HFFc6 (cell line): Measurements from ENCODE around the gene SPIB. TPM values are rescaled to one million over a fixed set of nuclear protein-coding genes. Genes with fewer than 3 reads are reported as not detected.
A peak's percentile ranks its signal among the peaks of the same experiment; 100 is the strongest.

Experiments used
- DNase-seq: peaks from one replicate; pipeline ENCODE4 v3.0.0-alpha.2; 2018
- H3K27ac Mint-ChIP-seq: 2 replicates; pipeline ENCODE4 v1.8.0; 2020; ENCODE audit warnings: mild to moderate bottlenecking, mixed read lengths
- H3K27me3 Mint-ChIP-seq: 2 replicates; pipeline ENCODE4 v1.8.0; 2021; ENCODE audit warnings: mild to moderate bottlenecking, moderate library complexity, mixed read lengths; ENCODE audit not compliant: insufficient read depth
- H3K36me3 Mint-ChIP-seq: 2 replicates; pipeline ENCODE4 v1.8.0; 2021; ENCODE audit warnings: low read depth, mixed read lengths
- H3K4me1 Mint-ChIP-seq: 2 replicates; pipeline ENCODE4 v1.8.0; 2020; ENCODE audit warnings: low read depth, mixed read lengths
- H3K4me3 Mint-ChIP-seq: 2 replicates; pipeline ENCODE4 v1.8.0; 2020; ENCODE audit warnings: mild to moderate bottlenecking, moderate library complexity, mixed read lengths
- H3K9me3 Mint-ChIP-seq: 2 replicates; pipeline ENCODE4 v1.8.0; 2020; ENCODE audit warnings: mild to moderate bottlenecking, mixed read lengths
- total RNA-seq, 6 experiments: library from RNA; stranded (reverse); fragmentation: NEBNext Ultra II Directional; extraction: Animal tissue kit (Norgen Biotek cat#: 25700); gene quantifications; 2 replicates in 1 of 6; 3 replicates in 5 of 6; pipeline ENCODE4 v1.2.3, GENCODE V29; 2021
- TF ChIP-seq, protein P1 (sequence below): fragments of 200-600 bp; sonication (generic); IDR thresholded peaks from 2 replicates; pipeline ENCODE4 v1.5.0; 2021; ENCODE audit warnings: antibody characterized with exemption, mild to moderate bottlenecking

SPIB gene
- total RNA-seq, 6 experiments from 2014 or later = not detected

DNA sequence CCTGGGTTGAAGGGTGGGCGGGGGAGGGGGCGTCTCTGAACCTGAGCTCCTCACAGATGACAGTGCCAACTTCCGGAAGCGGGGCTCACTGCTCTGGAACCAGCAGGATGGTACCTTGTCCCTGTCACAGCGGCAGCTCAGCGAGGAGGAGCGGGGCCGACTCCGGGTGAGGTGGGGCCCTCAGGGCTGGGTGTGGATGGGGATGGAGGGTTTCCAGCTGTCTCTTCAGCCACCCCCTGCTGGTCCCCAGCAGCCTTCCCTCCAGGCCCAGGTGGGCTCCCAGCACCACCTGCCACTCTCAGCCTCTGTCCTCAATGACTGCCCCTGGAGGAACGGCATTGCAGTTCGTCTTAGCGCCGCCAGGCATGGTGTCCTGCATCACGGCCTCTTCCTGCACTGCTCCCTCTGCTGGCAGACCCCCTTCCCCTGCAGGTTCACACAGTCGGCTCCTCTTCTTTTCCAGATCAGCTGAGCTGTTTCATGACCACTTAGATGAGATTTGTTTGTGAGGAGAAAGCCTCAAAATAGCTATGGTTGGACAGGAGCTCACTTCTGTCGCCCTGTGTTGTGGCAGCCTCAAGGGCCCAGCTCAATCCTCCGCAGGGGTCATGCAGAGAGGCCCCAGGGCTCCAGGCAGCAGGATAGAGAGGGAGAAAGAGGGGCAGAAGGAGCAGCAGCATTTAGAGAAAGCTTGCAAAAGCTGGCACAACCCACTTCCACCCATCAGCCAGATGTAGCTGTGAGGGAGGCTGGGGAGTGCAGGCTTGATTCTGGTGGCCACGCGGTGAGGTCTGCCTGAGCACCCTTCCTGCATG is 60.4 kb downstream of the SPIB start:
- peaks cover 4% of the 10 kb centered on the region for H3K27me3 Mint-ChIP-seq
- DNase-seq = no peak
- H3K4me1 Mint-ChIP-seq = peaks cover 7% of the 10 kb centered on the region; the same call in 1 of the 2 replicates
- H3K36me3 Mint-ChIP-seq = peaks cover 8% of the 10 kb centered on the region
- no peak overlapping the region; the same call in 1 of the 2 replicates for H3K4me3 Mint-ChIP-seq
- no peaks in the 10 kb centered on the region for H3K9me3 Mint-ChIP-seq
- TF ChIP-seq, protein P1, sequence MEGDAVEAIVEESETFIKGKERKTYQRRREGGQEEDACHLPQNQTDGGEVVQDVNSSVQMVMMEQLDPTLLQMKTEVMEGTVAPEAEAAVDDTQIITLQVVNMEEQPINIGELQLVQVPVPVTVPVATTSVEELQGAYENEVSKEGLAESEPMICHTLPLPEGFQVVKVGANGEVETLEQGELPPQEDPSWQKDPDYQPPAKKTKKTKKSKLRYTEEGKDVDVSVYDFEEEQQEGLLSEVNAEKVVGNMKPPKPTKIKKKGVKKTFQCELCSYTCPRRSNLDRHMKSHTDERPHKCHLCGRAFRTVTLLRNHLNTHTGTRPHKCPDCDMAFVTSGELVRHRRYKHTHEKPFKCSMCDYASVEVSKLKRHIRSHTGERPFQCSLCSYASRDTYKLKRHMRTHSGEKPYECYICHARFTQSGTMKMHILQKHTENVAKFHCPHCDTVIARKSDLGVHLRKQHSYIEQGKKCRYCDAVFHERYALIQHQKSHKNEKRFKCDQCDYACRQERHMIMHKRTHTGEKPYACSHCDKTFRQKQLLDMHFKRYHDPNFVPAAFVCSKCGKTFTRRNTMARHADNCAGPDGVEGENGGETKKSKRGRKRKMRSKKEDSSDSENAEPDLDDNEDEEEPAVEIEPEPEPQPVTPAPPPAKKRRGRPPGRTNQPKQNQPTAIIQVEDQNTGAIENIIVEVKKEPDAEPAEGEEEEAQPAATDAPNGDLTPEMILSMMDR = peak; percentile 76
- H3K27ac Mint-ChIP-seq = no peak overlapping the region

DNA sequence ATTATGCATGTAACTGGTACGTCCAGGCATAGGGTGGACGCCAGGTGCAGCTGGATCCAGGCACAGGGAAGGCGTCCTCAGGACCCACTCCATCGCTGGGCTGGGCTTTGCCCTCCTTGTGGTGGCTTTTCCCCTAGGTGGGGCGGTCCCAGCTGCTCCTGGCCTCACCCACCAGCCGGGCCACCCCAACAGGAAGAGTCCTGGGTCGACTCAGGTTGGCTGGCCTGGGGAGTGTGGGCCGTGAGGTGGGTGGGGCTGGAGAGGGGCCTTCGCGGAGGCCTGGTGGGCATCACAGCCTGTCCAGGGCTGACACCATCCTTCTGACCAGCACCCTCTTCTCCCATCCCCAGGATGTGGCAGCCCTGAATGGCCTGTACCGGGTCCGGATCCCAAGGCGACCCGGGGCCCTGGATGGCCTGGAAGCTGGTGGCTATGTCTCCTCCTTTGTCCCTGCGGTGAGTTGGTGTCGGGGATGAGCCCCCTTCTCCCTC is 61.1 kb downstream of the SPIB start:
- Mint-ChIP-seq H3K4me3 (no peak overlapping the region), H3K27me3 (peaks cover 4% of the 10 kb centered on the region), H3K36me3 (peaks cover 8% of the 10 kb centered on the region), H3K27ac (no peak overlapping the region), H3K4me1 (peaks cover 7% of the 10 kb centered on the region; the same call in 1 of the 2 replicates), H3K9me3 (no peaks in the 10 kb centered on the region)
- TF ChIP-seq, protein P1 = no peak
- no peak for DNase-seq

DNA sequence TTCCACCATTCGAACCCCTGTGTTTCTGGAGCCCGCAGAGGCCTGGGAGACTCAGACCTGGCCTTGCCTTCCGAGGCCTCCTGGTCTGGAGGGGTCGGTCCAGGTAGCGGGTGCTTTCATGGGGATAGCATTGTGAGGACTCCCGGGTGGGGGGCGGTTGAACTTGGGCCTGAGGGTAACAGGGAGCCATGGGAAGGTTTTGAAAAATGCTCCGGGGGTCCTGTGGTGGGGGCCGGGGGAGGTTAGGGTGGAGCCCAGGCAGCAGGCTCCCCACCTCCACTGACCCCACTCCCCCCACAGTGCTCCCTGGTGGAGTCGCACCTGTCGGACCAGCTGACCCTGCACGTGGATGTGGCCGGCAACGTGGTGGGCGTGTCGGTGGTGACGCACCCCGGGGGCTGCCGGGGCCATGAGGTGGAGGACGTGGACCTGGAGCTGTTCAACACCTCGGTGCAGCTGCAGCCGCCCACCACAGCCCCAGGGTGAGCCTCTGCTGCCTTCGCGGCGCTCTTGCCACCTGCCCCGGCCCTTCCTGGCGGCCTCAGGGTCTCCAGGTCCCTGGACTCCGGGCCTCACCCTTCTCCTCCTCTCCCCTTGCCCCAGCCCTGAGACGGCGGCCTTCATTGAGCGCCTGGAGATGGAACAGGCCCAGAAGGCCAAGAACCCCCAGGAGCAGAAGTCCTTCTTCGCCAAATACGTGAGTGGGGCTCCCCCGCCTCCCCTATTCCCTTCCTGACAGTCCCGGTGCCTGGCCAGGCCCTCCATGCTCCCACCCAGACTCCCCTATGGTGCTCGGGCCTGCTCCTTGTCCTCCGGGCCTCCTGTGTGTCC is 61.8 kb downstream of the SPIB start:
- Mint-ChIP-seq H3K4me3 (no peak overlapping the region), H3K27me3 (peaks cover 4% of the 10 kb centered on the region; the same call in 1 of the 2 replicates), H3K36me3 (peaks cover 12% of the 10 kb centered on the region), H3K9me3 (no peaks in the 10 kb centered on the region), H3K4me1 (peaks cover 7% of the 10 kb centered on the region; the same call in 1 of the 2 replicates), H3K27ac (no peak overlapping the region)
- DNase-seq = no peak
- TF ChIP-seq, protein P1 = no peak

Other genes with a start within 250 kb of the SPIB start
- gene MYH14, start 215.3 kb upstream of the SPIB start, total RNA-seq = under 1 TPM in 1 of 6 experiments, not detected in 5; 0.09 TPM
- not detected for gene KCNC3, start 89.6 kb upstream of the SPIB start, total RNA-seq
- under 1 TPM in 4 of 6 experiments, not detected in 2; 0.12 to 0.66 (median 0.41) TPM for gene NAPSA, start 53.3 kb upstream of the SPIB start, total RNA-seq
- gene NR1H2, start 42.5 kb upstream of the SPIB start, total RNA-seq = 10 to 100 TPM; 66.6 to 76.0 (median 70.1) TPM
- 10 to 100 TPM; 21.7 to 37.8 (median 33.7) TPM for gene POLD1, start 34.6 kb upstream of the SPIB start, total RNA-seq
- gene MYBPC2, start 14.0 kb downstream of the SPIB start, total RNA-seq = not detected
- 100 to 1,000 TPM in 2 of 6 experiments, 10 to 100 TPM in 4; 49.1 to 113 (median 55.2) TPM for gene EMC10, start 57.6 kb downstream of the SPIB start, total RNA-seq
- gene GARIN5A, start 57.9 kb downstream of the SPIB start, total RNA-seq = 1 to 10 TPM in 1 of 6 experiments, under 1 TPM in 4, not detected in 1; 0.16 to 1.5 (median 0.28) TPM
- 10 to 100 TPM; 62.7 to 86.3 (median 72.8) TPM for gene JOSD2, start 92.3 kb downstream of the SPIB start, total RNA-seq
- gene ASPDH, start 95.0 kb downstream of the SPIB start, total RNA-seq = not detected
- gene LRRC4B, start 149.5 kb downstream of the SPIB start, total RNA-seq = under 1 TPM; 0.07 to 0.14 (median 0.08) TPM
- not detected for gene SYT3, start 220.9 kb downstream of the SPIB start, total RNA-seq
- under 1 TPM in 3 of 6 experiments, not detected in 3; 0.64 to 0.94 (median 0.68) TPM for gene C19orf81, start 230.5 kb downstream of the SPIB start, total RNA-seq